Prostate gland (tissue), 2 donors: ENCODE measurements around the gene ACOT11. TPM values are rescaled to one million over a fixed set of nuclear protein-coding genes. Genes with fewer than 3 reads are reported as not detected.
"Not testable (repeated sequence)": the region's sequence is repeated elsewhere in the genome, so short reads cannot be mapped to it uniquely, and the experiment has no call there.

Experiments used
- DNase-seq: peaks from one replicate; pipeline ENCODE4 v3.0.0-alpha.2; 2019; ENCODE audit warnings: low spot score
- H3K27ac ChIP-seq, 2 donors: fragments of 200-600 bp; sonication (generic); 2 replicates each; pipeline ENCODE4 v1.5.1; 2017 to 2019
- H3K27me3 ChIP-seq: fragments of 200-600 bp; sonication (generic); replicated peaks from 2 replicates; pipeline ENCODE4 v1.5.1; 2019; ENCODE audit not compliant: insufficient read depth
- H3K36me3 ChIP-seq, 2 donors: fragments of 200-600 bp; sonication (generic); 1 replicate in 1 of 2; 2 replicates in 1 of 2; pipeline versions ENCODE4 v1.5.1 to v1.8.1; 2017 to 2019
- H3K4me1 ChIP-seq: fragments of 200-600 bp; sonication (generic); replicated peaks from 2 replicates; pipeline ENCODE4 v1.5.1; 2019
- H3K4me3 ChIP-seq, 2 donors: fragments of 200-600 bp; sonication (generic); 2 replicates each; pipeline ENCODE4 v1.5.1; 2017 to 2019
- H3K9me3 ChIP-seq: fragments of 200-600 bp; sonication (generic); 2 replicates; pipeline ENCODE4 v1.5.1; 2017
- CTCF ChIP-seq, 4 experiments: fragments of 200-600 bp in 2 of 4; fragments of 450-650 bp in 2 of 4; sonication (generic) in 2 of 4; IDR thresholded peaks; 1 replicate in 3 of 4; 2 replicates in 1 of 4; pipeline ENCODE4 v1.5.1; 2016 to 2019; ENCODE audit warnings: antibody characterized with exemption in 4 of 4, mild to moderate bottlenecking in 2 of 4, moderate library complexity in 2 of 4
- POLR2A ChIP-seq: fragments of 450-650 bp; IDR thresholded peaks from one replicate; pipeline ENCODE4 v1.6.1; 2016; ENCODE audit warnings: antibody characterized with exemption, mild to moderate bottlenecking
- POLR2AphosphoS5 ChIP-seq: sonication (generic); formaldehyde crosslinking; IDR thresholded peaks from one replicate; pipeline ENCODE4 v1.6.1; 2017; ENCODE audit warnings: antibody characterized with exemption
- WGBS: methylation state at CpG from one replicate; pipeline ENCODE4 v1.1.5; 2018; 5-methylcytosine and 5-hydroxymethylcytosine counted together
- intact Hi-C: fragments of 100-400 bp; cut with DNase I; formaldehyde crosslinking; loops from one replicate; pipeline ENCODE4 v1.14.2; 2022
- total RNA-seq, 2 donors: library from RNA; depleted of rRNA; stranded (reverse); fragments of >200 nt; gene quantifications; one replicate each; pipeline ENCODE4 v1.1.0, GENCODE V29; 2016

Gene ACOT11
- total RNA-seq, 2 donors from 2014 or later: 6.7 to 18.6 TPM

DNA sequence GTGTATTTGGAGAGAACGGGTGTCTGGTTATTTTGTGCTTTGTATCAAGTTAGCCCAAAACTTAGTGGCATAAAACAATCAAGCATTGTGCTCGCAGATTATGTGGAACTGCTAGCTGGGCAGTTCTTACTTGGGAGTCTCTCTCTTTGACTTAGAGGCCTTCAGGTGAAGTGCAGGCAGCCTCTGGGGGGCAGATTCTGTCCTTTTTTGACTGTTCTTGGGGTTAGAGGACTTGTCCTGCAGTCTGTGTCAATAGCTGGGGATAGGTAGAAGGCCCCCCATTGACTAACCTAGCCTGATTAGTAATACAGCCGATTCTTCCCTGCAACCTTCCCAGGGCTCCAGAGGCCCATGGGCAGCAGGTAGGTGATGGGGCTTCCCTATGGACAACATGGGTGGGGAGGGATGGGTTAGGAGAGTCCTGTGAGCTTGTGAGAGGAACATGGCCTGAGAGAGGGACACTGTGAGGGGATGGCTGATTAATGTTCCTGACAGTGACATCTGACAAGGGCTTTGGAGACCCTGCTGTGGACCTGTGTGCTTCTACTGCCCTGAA, 37.2 kb upstream of the ACOT11 start:
- H3K36me3 ChIP-seq: no peaks in the 10 kb centered on the region
- DNase-seq: no peak
- no peak overlapping the region for H3K4me3 ChIP-seq
- TF ChIP-seq POLR2AphosphoS5: no peak
- no peak for TF ChIP-seq POLR2A
- no peak for TF ChIP-seq CTCF (IDR thresholded peaks at IDR 0.05)
- WGBS: 76% methylated on average over 3 of the region's 3 CpGs
- no peak overlapping the region for H3K27ac ChIP-seq
- H3K27me3 ChIP-seq: no peaks in the 10 kb centered on the region
- no peaks in the 10 kb centered on the region for H3K9me3 ChIP-seq
- H3K4me1 ChIP-seq: no peaks in the 10 kb centered on the region
- intact Hi-C loops: no loop called here

DNA sequence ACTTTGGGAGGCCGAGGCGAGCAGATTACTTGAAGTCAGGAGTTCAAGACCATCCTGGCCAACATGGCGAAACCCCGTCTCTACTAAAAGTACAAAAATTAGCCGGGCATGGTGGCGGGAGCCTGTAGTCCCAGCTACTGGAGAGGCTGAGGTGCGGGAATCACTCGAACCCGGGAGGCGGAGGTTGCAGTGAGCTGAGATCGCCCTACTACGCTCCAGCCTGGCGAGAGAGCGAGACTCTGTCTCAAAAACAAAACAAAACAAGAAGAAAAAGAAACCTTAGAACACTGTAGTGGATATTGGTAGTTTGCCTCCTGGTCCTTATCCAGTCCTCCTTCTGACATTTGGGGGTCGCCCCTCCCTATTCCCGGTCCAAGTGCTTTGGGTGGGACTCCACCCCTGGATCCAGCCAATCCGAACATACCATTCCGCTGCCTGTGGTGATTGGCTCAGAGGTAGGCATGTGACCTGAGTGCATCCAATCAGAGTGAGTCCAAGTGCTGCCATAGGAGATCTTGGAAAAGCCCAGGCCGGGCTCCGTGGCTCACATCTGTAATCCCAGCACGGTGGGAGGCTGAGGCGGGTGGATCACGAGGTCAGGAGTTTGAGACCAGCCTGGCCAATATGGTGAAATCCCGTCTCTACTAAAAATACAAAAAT, 34.0 kb upstream of the ACOT11 start:
- H3K9me3 ChIP-seq, H3K4me3 ChIP-seq, H3K27me3 ChIP-seq, H3K36me3 ChIP-seq, intact Hi-C loops, H3K4me1 ChIP-seq, DNase-seq, H3K27ac ChIP-seq: not testable (repeated sequence)
- WGBS: 90% methylated on average over 24 of the region's 24 CpGs

DNA sequence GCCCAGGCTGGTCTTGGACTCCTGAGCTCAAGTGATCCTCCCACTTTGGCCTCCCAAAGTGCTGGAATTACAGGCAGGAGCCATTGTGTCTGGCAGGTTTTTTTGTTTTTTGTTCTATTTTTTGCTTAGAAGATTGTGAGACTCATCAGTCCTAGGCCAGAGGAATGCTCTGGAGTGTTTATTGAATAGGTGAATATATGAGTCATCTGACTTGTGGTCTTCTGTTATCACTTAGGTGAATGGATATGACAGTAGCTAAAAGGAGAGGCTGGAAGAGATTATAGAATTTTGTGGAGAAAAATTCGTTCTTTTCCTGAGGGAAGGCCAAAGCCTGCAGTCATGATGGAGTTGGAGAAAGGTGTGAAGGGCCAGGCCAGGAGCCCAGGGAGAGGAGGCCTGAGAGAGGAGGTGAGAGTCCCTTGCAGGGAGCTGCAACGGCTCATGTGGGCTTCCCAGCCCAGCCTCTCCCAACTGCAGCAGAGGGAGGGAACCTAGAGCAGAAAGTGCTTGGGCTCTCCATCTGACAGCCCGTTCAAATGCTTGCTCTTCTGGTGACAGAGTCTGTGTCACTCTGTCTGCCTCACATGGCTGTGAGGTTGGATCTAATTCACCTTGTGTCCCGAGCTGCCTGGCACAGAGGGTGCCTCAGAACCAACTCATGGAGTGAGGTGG, 31.6 kb upstream of the ACOT11 start:
- no peaks in the 10 kb centered on the region for H3K36me3 ChIP-seq
- H3K27me3 ChIP-seq: no peaks in the 10 kb centered on the region
- no peaks in the 10 kb centered on the region for H3K4me1 ChIP-seq
- no peak overlapping the region for H3K27ac ChIP-seq
- 78% methylated on average over 4 of the region's 4 CpGs for WGBS
- H3K4me3 ChIP-seq: no peak overlapping the region
- DNase-seq: no peak
- H3K9me3 ChIP-seq: no peaks in the 10 kb centered on the region
- intact Hi-C loops: no loop called here
- TF ChIP-seq CTCF (IDR thresholded peaks at IDR 0.05) (no peak), POLR2A (no peak), POLR2AphosphoS5 (no peak)

DNA sequence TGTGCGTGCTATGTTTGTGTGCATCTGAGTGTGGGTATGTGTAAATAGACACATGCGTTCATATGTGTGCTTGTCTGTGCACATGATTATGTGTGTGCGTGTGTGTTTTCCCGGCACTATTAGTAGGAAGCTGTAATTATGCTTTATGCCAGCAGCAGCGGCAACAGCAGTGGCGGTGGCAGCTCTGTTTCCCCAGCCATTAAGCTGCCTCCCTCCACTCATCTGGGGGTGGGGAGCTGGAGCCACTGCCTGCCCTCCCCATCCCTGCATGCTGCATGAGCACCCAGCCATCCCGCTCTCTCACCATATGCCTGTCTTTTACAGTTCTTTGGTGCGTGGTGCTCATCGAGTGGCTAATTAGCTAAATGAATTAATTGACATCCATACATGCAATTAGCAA, 30.5 kb upstream of the ACOT11 start:
- 81% methylated on average over 9 of the region's 9 CpGs for WGBS
- Histone ChIP-seq H3K4me3 (no peak overlapping the region), H3K36me3 (no peaks in the 10 kb centered on the region), H3K27me3 (no peaks in the 10 kb centered on the region), H3K27ac (no peak overlapping the region), H3K9me3 (no peaks in the 10 kb centered on the region), H3K4me1 (no peaks in the 10 kb centered on the region)
- no peak for DNase-seq
- intact Hi-C loops: no loop called here
- TF ChIP-seq POLR2A (no peak), CTCF (IDR thresholded peaks at IDR 0.05) (no peak), POLR2AphosphoS5 (no peak)

DNA sequence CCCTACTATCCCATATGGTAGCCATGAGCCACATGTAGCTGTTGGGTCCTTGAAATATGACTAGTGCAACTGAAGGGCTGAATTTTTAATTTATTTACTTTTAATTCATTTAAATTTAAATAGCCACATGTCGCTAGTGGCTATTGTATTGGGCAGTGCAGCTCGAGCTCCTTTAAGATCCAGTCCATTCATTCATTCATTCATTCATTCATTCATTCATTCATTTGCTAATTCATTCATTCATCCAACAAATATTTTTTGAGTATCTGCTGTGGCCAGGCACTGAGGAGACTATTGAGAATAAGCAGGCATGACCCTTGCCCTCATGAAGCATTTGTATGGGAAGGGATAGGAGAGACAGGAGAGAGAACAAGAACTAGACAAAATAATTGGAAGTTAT, 29.5 kb upstream of the ACOT11 start:
- intact Hi-C loops: no loop called here
- TF ChIP-seq POLR2A: no peak
- TF ChIP-seq CTCF (IDR thresholded peaks at IDR 0.05): no peak
- TF ChIP-seq POLR2AphosphoS5: no peak
- Histone ChIP-seq H3K27ac (no peak overlapping the region), H3K27me3 (no peaks in the 10 kb centered on the region), H3K36me3 (no peaks in the 10 kb centered on the region), H3K4me3 (no peak overlapping the region), H3K9me3 (no peaks in the 10 kb centered on the region), H3K4me1 (no peaks in the 10 kb centered on the region)
- WGBS: 89% methylated on average over 2 of the region's 2 CpGs
- DNase-seq: no peak
